Liver (tissue), 9 donors: ENCODE measurements around the gene ANKRD17. TPM values are rescaled to one million over a fixed set of nuclear protein-coding genes. Genes with fewer than 3 reads are reported as not detected.
A peak's percentile ranks its signal among the peaks of the same experiment; 100 is the strongest.

Source experiments
- DNase-seq: peaks from one replicate; pipeline ENCODE4 v3.0.0-alpha.2; 2017; ENCODE audit warnings: low spot score
- H3K27ac ChIP-seq, 2 donors: one replicate each; pipeline ENCODE4 v1.7.0; 2013; ENCODE audit warnings: inconsistent platforms in 2 of 2, low read length in 2 of 2, control low read depth in 1 of 2, low read depth in 1 of 2, mild to moderate bottlenecking in 1 of 2
- H3K27me3 ChIP-seq, 4 donors: one replicate each; pipeline versions ENCODE4 v1.6.1 to v1.7.0; 2013; ENCODE audit warnings: low read length in 3 of 4, inconsistent platforms in 1 of 4, mild to moderate bottlenecking in 1 of 4, moderate library complexity in 1 of 4; ENCODE audit not compliant: control insufficient read depth in 4 of 4, insufficient read depth in 4 of 4
- H3K36me3 ChIP-seq, 4 donors: one replicate each; pipeline versions ENCODE4 v1.6.1 to v1.7.0; 2013; ENCODE audit warnings: low read length in 3 of 4, mild to moderate bottlenecking in 3 of 4, low read depth in 1 of 4, moderate library complexity in 1 of 4; ENCODE audit not compliant: control insufficient read depth in 4 of 4, insufficient read depth in 3 of 4
- H3K4me1 ChIP-seq, 4 donors: one replicate each; pipeline versions ENCODE4 v1.6.1 to v1.7.0; 2013; ENCODE audit warnings: low read length in 3 of 4, mild to moderate bottlenecking in 3 of 4, moderate library complexity in 1 of 4; ENCODE audit not compliant: control insufficient read depth in 4 of 4, insufficient read depth in 4 of 4
- H3K4me3 ChIP-seq, 3 donors: one replicate each; pipeline versions ENCODE4 v1.6.1 to v1.7.0; 2013; ENCODE audit warnings: low read length in 3 of 3, control low read depth in 1 of 3, low read depth in 1 of 3, mild to moderate bottlenecking in 1 of 3
- H3K9ac ChIP-seq, 2 donors: one replicate each; pipeline ENCODE4 v1.7.0; 2013; ENCODE audit warnings: low read length in 2 of 2, mild to moderate bottlenecking in 2 of 2, moderate library complexity in 2 of 2, control low read depth in 1 of 2, low read depth in 1 of 2
- H3K9me3 ChIP-seq, 4 donors: one replicate each; pipeline versions ENCODE4 v1.6.1 to v1.7.0; 2013; ENCODE audit warnings: low read length in 3 of 4; ENCODE audit not compliant: control insufficient read depth in 4 of 4
- SP1 ChIP-seq: IDR thresholded peaks from 2 replicates; pipeline ENCODE4 v1.6.1; 2018; ENCODE audit warnings: antibody characterized with exemption, mild to moderate bottlenecking
- YY1 ChIP-seq: IDR thresholded peaks from 2 replicates; pipeline ENCODE4 v1.6.1; 2016; ENCODE audit warnings: antibody characterized with exemption, mild to moderate bottlenecking
- WGBS: extraction: QIAGEN DNeasy Blood & Tissue Kit; methylation state at CpG from one replicate; pipeline ENCODE4 v1.1.7; 2013; 5-methylcytosine and 5-hydroxymethylcytosine counted together
- polyA plus RNA-seq, 2 donors: library from polyadenylated mRNA; stranded (reverse) in 1 of 2; unstranded in 1 of 2; fragments of 200-250 nt in 1 of 2; fragments of >200 nt in 1 of 2; fragmentation: Nextera tagmentation in 1 of 2; extraction: Ambion mirVana in 1 of 2; gene quantifications; one replicate each; pipeline versions ENCODE4 v1.2.1 to v1.2.3, GENCODE V29; 2013 to 2015
- total RNA-seq, 2 donors: library from RNA; depleted of rRNA; stranded (reverse); fragments of >200 nt; gene quantifications; one replicate each; pipeline ENCODE4 v1.2.3, GENCODE V29; 2014
- TF ChIP-seq, protein P1 (sequence below): fragments of 150-350 bp; IDR thresholded peaks from 2 replicates; pipeline ENCODE4 v1.5.1; 2017; ENCODE audit warnings: improper control_type of control experiment, low read depth, low read length; ENCODE audit not compliant: missing input control
- TF ChIP-seq, protein P2 (sequence below): IDR thresholded peaks from 2 replicates; pipeline ENCODE4 v1.6.1; 2016; ENCODE audit warnings: antibody characterized with exemption, mild to moderate bottlenecking
- TF ChIP-seq, protein P3 (sequence below): IDR thresholded peaks from 2 replicates; pipeline ENCODE4 v1.6.1; 2016; ENCODE audit warnings: antibody characterized with exemption
- TF ChIP-seq, protein P4 (sequence below): IDR thresholded peaks from 2 replicates; pipeline ENCODE4 v1.6.1; 2016; ENCODE audit warnings: antibody characterized with exemption
- donor health status: healthy.
- donor health status: healthy.
- donor health status: healthy.
- donor health status: healthy.
- donor health status: healthy.

ANKRD17 gene
- total and polyA plus RNA-seq, 4 donors: 11.6 to 38.5 (median 19.7) TPM

DNA sequence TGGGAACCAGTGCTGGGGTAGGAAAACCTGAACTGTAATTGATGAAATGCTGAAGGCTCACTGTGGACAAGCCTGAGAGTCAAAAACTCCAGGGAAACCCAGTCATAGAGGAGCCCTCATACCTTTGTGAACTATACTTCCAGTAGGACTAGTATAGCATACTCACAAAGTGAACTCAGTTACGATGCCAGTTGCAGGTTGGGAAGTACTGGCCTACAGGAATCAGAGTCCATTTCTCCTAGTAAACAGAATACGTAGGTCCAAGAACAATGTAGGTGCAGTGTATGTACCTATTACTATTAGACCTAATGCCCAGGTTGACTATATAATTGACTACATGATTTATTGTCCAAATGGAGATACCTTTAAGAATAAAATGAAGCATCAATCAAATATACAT is 8.5 kb upstream of the ANKRD17 start (continued):
- TF ChIP-seq, protein P1, sequence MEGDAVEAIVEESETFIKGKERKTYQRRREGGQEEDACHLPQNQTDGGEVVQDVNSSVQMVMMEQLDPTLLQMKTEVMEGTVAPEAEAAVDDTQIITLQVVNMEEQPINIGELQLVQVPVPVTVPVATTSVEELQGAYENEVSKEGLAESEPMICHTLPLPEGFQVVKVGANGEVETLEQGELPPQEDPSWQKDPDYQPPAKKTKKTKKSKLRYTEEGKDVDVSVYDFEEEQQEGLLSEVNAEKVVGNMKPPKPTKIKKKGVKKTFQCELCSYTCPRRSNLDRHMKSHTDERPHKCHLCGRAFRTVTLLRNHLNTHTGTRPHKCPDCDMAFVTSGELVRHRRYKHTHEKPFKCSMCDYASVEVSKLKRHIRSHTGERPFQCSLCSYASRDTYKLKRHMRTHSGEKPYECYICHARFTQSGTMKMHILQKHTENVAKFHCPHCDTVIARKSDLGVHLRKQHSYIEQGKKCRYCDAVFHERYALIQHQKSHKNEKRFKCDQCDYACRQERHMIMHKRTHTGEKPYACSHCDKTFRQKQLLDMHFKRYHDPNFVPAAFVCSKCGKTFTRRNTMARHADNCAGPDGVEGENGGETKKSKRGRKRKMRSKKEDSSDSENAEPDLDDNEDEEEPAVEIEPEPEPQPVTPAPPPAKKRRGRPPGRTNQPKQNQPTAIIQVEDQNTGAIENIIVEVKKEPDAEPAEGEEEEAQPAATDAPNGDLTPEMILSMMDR: no peak

DNA sequence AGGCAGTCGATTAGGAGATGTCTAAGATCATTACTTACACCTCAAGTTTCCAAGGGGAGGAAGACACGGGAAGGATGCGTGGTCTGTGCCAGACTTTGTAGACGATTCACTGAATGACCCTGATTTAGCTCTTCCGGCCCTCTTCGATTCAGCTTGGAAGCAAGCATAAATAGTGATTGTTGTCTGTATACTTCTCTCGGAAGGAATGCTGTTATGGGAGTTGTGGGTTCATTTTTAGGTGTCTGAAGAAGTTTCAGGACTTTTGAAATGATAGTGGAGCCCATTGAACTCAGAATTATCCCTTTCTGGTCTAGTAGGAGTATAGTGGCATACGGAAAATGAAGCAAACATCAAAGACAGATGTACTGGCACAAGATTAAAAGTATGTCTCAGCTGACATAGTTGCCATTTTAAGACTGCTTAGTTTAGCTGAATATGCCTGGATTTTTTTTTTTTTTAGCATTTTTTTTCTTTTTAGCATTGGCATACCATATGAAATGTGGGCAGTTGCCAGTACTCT is 1.0 kb upstream of the ANKRD17 start:
- DNase-seq: no peak
- TF ChIP-seq, protein P2, sequence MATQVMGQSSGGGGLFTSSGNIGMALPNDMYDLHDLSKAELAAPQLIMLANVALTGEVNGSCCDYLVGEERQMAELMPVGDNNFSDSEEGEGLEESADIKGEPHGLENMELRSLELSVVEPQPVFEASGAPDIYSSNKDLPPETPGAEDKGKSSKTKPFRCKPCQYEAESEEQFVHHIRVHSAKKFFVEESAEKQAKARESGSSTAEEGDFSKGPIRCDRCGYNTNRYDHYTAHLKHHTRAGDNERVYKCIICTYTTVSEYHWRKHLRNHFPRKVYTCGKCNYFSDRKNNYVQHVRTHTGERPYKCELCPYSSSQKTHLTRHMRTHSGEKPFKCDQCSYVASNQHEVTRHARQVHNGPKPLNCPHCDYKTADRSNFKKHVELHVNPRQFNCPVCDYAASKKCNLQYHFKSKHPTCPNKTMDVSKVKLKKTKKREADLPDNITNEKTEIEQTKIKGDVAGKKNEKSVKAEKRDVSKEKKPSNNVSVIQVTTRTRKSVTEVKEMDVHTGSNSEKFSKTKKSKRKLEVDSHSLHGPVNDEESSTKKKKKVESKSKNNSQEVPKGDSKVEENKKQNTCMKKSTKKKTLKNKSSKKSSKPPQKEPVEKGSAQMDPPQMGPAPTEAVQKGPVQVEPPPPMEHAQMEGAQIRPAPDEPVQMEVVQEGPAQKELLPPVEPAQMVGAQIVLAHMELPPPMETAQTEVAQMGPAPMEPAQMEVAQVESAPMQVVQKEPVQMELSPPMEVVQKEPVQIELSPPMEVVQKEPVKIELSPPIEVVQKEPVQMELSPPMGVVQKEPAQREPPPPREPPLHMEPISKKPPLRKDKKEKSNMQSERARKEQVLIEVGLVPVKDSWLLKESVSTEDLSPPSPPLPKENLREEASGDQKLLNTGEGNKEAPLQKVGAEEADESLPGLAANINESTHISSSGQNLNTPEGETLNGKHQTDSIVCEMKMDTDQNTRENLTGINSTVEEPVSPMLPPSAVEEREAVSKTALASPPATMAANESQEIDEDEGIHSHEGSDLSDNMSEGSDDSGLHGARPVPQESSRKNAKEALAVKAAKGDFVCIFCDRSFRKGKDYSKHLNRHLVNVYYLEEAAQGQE: no peak
- TF ChIP-seq, protein P3, sequence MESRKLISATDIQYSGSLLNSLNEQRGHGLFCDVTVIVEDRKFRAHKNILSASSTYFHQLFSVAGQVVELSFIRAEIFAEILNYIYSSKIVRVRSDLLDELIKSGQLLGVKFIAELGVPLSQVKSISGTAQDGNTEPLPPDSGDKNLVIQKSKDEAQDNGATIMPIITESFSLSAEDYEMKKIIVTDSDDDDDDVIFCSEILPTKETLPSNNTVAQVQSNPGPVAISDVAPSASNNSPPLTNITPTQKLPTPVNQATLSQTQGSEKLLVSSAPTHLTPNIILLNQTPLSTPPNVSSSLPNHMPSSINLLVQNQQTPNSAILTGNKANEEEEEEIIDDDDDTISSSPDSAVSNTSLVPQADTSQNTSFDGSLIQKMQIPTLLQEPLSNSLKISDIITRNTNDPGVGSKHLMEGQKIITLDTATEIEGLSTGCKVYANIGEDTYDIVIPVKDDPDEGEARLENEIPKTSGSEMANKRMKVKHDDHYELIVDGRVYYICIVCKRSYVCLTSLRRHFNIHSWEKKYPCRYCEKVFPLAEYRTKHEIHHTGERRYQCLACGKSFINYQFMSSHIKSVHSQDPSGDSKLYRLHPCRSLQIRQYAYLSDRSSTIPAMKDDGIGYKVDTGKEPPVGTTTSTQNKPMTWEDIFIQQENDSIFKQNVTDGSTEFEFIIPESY: no peak
- peak; percentile 16 for TF ChIP-seq YY1
- H3K27me3 ChIP-seq: no peaks in the 10 kb centered on the region
- H3K36me3 ChIP-seq: peaks cover 0 to 3% (median 0%) of the 10 kb centered on the region in 4 donors
- H3K4me3 ChIP-seq: peak overlapping the region; percentile 64 to 98 (median 74)
- H3K9me3 ChIP-seq: no peaks in the 10 kb centered on the region
- WGBS: under 1% methylated on average over 8 of the region's 8 CpGs
- H3K27ac ChIP-seq: peak overlapping the region; percentile 88
- H3K4me1 ChIP-seq: peaks cover 4 to 40% (median 32%) of the 10 kb centered on the region in 4 donors
- peak overlapping the region; percentile 69 to 81 for H3K9ac ChIP-seq

DNA sequence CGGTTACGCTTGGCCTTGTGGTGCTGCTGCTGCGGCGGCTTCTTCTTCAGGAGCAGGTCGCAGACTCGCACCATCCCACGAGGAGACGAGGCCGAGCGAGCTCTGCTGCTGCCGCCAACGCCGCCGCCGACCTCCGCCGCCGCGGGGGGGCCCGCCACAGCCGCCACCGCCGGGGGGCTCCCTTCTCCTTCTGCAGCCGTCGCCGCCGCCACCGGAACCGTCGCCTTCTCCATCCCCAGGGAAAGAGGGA is 237 bp downstream of the ANKRD17 start:
- Histone ChIP-seq H3K9me3 (no peaks in the 10 kb centered on the region), H3K9ac (peak overlapping the region; percentile 83 to 94), H3K27ac (peak overlapping the region; percentile 88), H3K27me3 (no peaks in the 10 kb centered on the region), H3K4me1 (peaks cover 6 to 44% (median 31%) of the 10 kb centered on the region in 4 donors), H3K36me3 (peaks cover 0 to 3% (median 0%) of the 10 kb centered on the region in 4 donors), H3K4me3 (peak overlapping the region; percentile 64 to 93 (median 74))
- under 1% methylated on average over 30 of the region's 30 CpGs for WGBS
- no peak for DNase-seq
- TF ChIP-seq YY1 (no peak), SP1 (no peak)
- TF ChIP-seq, protein P1: peak; percentile 12
- TF ChIP-seq, protein P4, sequence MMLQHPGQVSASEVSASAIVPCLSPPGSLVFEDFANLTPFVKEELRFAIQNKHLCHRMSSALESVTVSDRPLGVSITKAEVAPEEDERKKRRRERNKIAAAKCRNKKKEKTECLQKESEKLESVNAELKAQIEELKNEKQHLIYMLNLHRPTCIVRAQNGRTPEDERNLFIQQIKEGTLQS: no peak
